Ishikawa (cell line): ENCODE data around the gene NCK2.

Experiments used
- CEBPB ChIP-seq: IDR thresholded peaks from 2 replicates; pipeline ENCODE4 v1.6.1; 2012
- CREB1 ChIP-seq: IDR thresholded peaks from 2 replicates; pipeline ENCODE4 v1.6.1; 2012; ENCODE audit warnings: low read depth
- EP300 ChIP-seq: IDR thresholded peaks from 2 replicates; pipeline ENCODE4 v1.6.1; 2012; ENCODE audit warnings: borderline replicate concordance
- FOXM1 ChIP-seq: IDR thresholded peaks from 2 replicates; pipeline ENCODE4 v1.6.1; 2012; ENCODE audit warnings: low read depth, borderline replicate concordance
- TAF1 ChIP-seq: IDR thresholded peaks from 2 replicates; pipeline ENCODE4 v1.6.1; 2012; ENCODE audit warnings: low read depth, mild to moderate bottlenecking
- TCF12 ChIP-seq: IDR thresholded peaks from 2 replicates; pipeline ENCODE4 v1.6.1; 2012; ENCODE audit warnings: low read depth
- TEAD4 ChIP-seq: IDR thresholded peaks from 2 replicates; pipeline ENCODE4 v1.6.1; 2012
- YY1 ChIP-seq: IDR thresholded peaks from 2 replicates; pipeline ENCODE4 v1.6.1; 2012; ENCODE audit warnings: low read depth
- TF ChIP-seq, protein P1 (sequence below): IDR thresholded peaks from 2 replicates; pipeline ENCODE4 v1.6.1; 2012
- TF ChIP-seq, protein P2 (sequence below): IDR thresholded peaks from 2 replicates; pipeline ENCODE4 v1.6.1; 2012; ENCODE audit warnings: low read depth, mild to moderate bottlenecking
- TF ChIP-seq, protein P3 (sequence below): IDR thresholded peaks from 2 replicates; pipeline ENCODE4 v1.6.1; 2012

DNA sequence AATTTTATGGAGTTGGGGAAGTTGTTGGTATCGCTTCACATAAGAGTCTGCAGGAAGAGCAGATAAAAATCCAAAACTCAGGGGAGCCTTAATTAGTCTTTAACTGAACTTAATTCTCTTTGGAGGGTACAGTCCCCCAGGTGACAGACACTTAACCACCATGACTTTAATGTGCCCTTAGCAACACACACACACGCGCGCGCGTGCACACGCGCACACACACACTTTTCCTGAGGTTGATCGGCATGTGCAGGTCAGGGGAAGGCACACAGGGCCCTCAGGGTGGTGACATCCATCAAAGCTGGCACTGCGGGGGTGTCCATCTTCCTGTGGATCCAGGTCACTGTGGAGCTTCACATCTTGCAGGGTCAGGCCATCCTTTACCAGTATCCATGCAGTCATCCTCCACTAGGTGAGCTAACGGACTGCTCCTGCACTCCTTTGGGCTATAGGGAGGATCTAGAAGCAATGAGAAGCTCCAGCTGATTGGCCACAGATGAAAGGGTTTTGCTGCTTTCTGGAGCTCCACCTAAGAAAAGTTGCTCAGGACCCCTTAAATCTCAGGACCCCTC lies 21.9 kb upstream of the NCK2 start:
- TF ChIP-seq EP300 (no peak), TEAD4 (no peak), TCF12 (no peak), TAF1 (no peak), FOXM1 (no peak), CREB1 (no peak), YY1 (no peak), CEBPB (no peak)
- TF ChIP-seq, protein P1, sequence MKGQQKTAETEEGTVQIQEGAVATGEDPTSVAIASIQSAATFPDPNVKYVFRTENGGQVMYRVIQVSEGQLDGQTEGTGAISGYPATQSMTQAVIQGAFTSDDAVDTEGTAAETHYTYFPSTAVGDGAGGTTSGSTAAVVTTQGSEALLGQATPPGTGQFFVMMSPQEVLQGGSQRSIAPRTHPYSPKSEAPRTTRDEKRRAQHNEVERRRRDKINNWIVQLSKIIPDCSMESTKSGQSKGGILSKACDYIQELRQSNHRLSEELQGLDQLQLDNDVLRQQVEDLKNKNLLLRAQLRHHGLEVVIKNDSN = no peak
- TF ChIP-seq, protein P2, sequence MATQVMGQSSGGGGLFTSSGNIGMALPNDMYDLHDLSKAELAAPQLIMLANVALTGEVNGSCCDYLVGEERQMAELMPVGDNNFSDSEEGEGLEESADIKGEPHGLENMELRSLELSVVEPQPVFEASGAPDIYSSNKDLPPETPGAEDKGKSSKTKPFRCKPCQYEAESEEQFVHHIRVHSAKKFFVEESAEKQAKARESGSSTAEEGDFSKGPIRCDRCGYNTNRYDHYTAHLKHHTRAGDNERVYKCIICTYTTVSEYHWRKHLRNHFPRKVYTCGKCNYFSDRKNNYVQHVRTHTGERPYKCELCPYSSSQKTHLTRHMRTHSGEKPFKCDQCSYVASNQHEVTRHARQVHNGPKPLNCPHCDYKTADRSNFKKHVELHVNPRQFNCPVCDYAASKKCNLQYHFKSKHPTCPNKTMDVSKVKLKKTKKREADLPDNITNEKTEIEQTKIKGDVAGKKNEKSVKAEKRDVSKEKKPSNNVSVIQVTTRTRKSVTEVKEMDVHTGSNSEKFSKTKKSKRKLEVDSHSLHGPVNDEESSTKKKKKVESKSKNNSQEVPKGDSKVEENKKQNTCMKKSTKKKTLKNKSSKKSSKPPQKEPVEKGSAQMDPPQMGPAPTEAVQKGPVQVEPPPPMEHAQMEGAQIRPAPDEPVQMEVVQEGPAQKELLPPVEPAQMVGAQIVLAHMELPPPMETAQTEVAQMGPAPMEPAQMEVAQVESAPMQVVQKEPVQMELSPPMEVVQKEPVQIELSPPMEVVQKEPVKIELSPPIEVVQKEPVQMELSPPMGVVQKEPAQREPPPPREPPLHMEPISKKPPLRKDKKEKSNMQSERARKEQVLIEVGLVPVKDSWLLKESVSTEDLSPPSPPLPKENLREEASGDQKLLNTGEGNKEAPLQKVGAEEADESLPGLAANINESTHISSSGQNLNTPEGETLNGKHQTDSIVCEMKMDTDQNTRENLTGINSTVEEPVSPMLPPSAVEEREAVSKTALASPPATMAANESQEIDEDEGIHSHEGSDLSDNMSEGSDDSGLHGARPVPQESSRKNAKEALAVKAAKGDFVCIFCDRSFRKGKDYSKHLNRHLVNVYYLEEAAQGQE = no peak
- TF ChIP-seq, protein P3, sequence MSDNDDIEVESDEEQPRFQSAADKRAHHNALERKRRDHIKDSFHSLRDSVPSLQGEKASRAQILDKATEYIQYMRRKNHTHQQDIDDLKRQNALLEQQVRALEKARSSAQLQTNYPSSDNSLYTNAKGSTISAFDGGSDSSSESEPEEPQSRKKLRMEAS = no peak
